ENCODE data around the gene GNAI2. TPM values are rescaled to one million over a fixed set of nuclear protein-coding genes. Genes with fewer than 3 reads are reported as not detected.

GNAI2 gene
- polyA plus RNA-seq, 1 donor (not counting 4 experiments of a cell fraction or from before 2014, with no cell fraction given), result 268 TPM

DNA sequence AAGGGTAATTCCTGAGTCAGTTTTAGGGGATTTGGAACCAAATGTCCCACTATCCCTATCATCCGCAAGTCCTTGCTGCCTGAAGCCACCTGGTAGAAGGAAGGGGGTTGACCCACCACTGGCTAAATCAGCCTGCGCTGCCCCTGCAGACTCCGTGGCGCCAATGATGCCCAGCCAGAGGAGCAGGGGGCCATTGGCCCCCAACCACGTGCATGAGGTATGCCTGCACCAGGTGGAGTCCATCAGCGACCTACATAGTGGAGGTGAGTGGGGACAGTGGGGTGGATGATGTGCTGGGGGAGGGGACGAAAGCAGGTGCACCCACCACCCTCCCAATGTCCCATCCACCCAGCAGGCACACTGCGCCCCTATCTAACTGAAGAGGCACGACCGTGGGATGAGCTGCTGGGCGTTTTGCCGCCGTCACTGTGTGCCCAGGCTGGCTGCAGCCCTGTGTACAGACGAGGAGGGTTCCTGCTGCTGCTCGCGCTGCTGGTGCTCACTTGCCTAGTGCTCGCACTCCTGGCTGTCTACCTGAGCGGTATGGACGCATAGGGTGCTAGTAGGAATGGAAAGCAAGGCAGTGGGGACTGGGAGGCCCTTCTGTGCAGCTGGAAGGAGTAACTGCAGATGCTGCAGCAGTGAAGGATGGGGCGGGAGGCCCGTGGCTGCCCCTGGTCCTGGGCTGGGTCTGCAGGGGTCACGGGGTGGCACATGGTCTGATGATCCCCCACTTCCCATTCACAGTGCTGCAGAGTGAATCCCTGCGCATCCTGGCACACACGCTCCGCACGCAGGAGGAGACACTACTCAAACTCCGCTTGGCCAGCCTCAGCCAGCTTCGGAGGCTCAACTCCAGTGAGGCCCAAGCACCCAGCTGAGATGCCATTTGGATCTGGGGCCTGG, 50.6 kb downstream of the GNAI2 start:
- Histone ChIP-seq H3K4me1 (ENCODE audit: control insufficient read depth, extremely low read depth, insufficient read depth, low read length) (peaks cover 6% of the 10 kb centered on the region), H2AFZ (ENCODE audit: control insufficient read depth, low read length) (no peak overlapping the region), H3K27ac (ENCODE audit: control insufficient read depth, insufficient read depth, low read length) (no peak overlapping the region), H3K79me2 (ENCODE audit: control insufficient read depth, insufficient read depth, low read length) (peaks cover 23% of the 10 kb centered on the region), H3K9me1 (ENCODE audit: control insufficient read depth, extremely low read depth, insufficient read depth, low read length) (no peaks in the 10 kb centered on the region), H3K9ac (ENCODE audit: control insufficient read depth, extremely low read depth, insufficient read depth, low read length) (no peak overlapping the region), H3K36me3 (ENCODE audit: control insufficient read depth in 2 of 2, extremely low read depth in 1 of 2, insufficient read depth in 2 of 2, low read length in 2 of 2) (peaks cover 42% of the 10 kb centered on the region in 2 experiments), H3K4me2 (ENCODE audit: control insufficient read depth, extremely low read depth, insufficient read depth, low read depth, low read length) (no peak overlapping the region), H3K9me3 (ENCODE audit: control insufficient read depth, low read depth, low read length) (no peaks in the 10 kb centered on the region), H4K20me1 (ENCODE audit: control insufficient read depth, extremely low read depth, insufficient read depth, low read length) (no peaks in the 10 kb centered on the region), H3K27me3 (ENCODE audit: control insufficient read depth, extremely low read depth, insufficient read depth, low read length) (no peaks in the 10 kb centered on the region), H3K4me3 (ENCODE audit: control insufficient read depth in 2 of 3, extremely low read depth in 1 of 3, insufficient read depth in 2 of 3, low read depth in 1 of 3, low read length in 3 of 3) (no peak overlapping the region)
- FAIRE-seq (no peak), DNase-seq (ENCODE audit: low read depth, low spot score) (no peak)
- TF ChIP-seq, protein P1, sequence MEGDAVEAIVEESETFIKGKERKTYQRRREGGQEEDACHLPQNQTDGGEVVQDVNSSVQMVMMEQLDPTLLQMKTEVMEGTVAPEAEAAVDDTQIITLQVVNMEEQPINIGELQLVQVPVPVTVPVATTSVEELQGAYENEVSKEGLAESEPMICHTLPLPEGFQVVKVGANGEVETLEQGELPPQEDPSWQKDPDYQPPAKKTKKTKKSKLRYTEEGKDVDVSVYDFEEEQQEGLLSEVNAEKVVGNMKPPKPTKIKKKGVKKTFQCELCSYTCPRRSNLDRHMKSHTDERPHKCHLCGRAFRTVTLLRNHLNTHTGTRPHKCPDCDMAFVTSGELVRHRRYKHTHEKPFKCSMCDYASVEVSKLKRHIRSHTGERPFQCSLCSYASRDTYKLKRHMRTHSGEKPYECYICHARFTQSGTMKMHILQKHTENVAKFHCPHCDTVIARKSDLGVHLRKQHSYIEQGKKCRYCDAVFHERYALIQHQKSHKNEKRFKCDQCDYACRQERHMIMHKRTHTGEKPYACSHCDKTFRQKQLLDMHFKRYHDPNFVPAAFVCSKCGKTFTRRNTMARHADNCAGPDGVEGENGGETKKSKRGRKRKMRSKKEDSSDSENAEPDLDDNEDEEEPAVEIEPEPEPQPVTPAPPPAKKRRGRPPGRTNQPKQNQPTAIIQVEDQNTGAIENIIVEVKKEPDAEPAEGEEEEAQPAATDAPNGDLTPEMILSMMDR (optimal IDR thresholded peaks at IDR 0.05 in 1 of 3, IDR thresholded peaks at IDR 0.05 in 1 of 3, conservative IDR thresholded peaks at IDR 0.05 in 1 of 3; ENCODE audit: extremely low read depth in 1 of 3, insufficient read depth in 2 of 3, low read length in 3 of 3), result no peak
- no peak for TF ChIP-seq EZH2 (IDR thresholded peaks at IDR 0.05; ENCODE audit: low read length)
- dilution Hi-C loops (cut with MboI; ENCODE audit: extremely low pct_ligation_motif_present, low sequenced_read_pairs), result no loop called here

DNA sequence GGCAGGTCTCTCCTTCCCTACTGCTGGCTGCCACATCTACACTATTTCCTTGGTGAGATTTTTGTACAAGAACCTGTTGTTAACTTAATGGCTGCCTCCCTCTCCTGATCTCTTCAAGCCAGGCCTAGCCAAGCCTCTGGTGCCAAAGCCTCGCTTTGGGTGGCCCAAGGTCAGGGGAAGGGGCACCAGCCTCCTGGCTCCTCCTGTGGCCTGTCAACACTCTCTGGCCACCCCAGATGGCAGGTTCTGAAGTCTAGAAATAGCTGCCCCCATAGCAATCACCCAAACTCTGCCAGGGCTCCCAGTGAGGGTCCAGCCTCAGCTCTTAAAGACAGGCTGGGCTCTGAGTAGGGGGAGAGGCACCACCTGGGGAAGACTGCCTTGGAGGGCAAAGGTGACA, 51.3 kb downstream of the GNAI2 start:
- no peak overlapping the region for H3K4me3 ChIP-seq (ENCODE audit: control insufficient read depth in 2 of 3, extremely low read depth in 1 of 3, insufficient read depth in 2 of 3, low read depth in 1 of 3, low read length in 3 of 3)
- no peaks in the 10 kb centered on the region for H4K20me1 ChIP-seq (ENCODE audit: control insufficient read depth, extremely low read depth, insufficient read depth, low read length)
- no peaks in the 10 kb centered on the region for H3K9me3 ChIP-seq (ENCODE audit: control insufficient read depth, low read depth, low read length)
- no peak overlapping the region for H3K9ac ChIP-seq (ENCODE audit: control insufficient read depth, extremely low read depth, insufficient read depth, low read length)
- peaks cover 42% of the 10 kb centered on the region in 2 experiments for H3K36me3 ChIP-seq (ENCODE audit: control insufficient read depth in 2 of 2, extremely low read depth in 1 of 2, insufficient read depth in 2 of 2, low read length in 2 of 2)
- peaks cover 6% of the 10 kb centered on the region for H3K4me1 ChIP-seq (ENCODE audit: control insufficient read depth, extremely low read depth, insufficient read depth, low read length)
- FAIRE-seq (no peak), DNase-seq (ENCODE audit: low read depth, low spot score) (no peak)
- no peak overlapping the region for H3K27ac ChIP-seq (ENCODE audit: control insufficient read depth, insufficient read depth, low read length)
- no peaks in the 10 kb centered on the region for H3K27me3 ChIP-seq (ENCODE audit: control insufficient read depth, extremely low read depth, insufficient read depth, low read length)
- peaks cover 29% of the 10 kb centered on the region for H3K79me2 ChIP-seq (ENCODE audit: control insufficient read depth, insufficient read depth, low read length)
- no peak overlapping the region for H3K4me2 ChIP-seq (ENCODE audit: control insufficient read depth, extremely low read depth, insufficient read depth, low read depth, low read length)
- dilution Hi-C loops (cut with MboI; ENCODE audit: extremely low pct_ligation_motif_present, low sequenced_read_pairs), result no loop called here
- TF ChIP-seq, protein P1 (optimal IDR thresholded peaks at IDR 0.05 in 1 of 3, IDR thresholded peaks at IDR 0.05 in 1 of 3, conservative IDR thresholded peaks at IDR 0.05 in 1 of 3; ENCODE audit: extremely low read depth in 1 of 3, insufficient read depth in 2 of 3, low read length in 3 of 3), result no peak
- no peak for TF ChIP-seq EZH2 (IDR thresholded peaks at IDR 0.05; ENCODE audit: low read length)
- no peak overlapping the region for H2AFZ ChIP-seq (ENCODE audit: control insufficient read depth, low read length)
- no peaks in the 10 kb centered on the region for H3K9me1 ChIP-seq (ENCODE audit: control insufficient read depth, extremely low read depth, insufficient read depth, low read length)
